Astrocyte (in vitro differentiated cells and primary cell): ENCODE results near the gene SCARF2.
"Not testable (repeated sequence)": the region's sequence is repeated elsewhere in the genome, so short reads cannot be mapped to it uniquely, and the experiment has no call there.

Experiments
- CTCF ChIP-seq: IDR thresholded peaks from 2 replicates; pipeline ENCODE4 v1.5.1; 2011; ENCODE audit warnings: low read depth, mild to moderate bottlenecking, inconsistent platforms, low read length, moderate library complexity; ENCODE audit not compliant: insufficient read depth
- EZH2 ChIP-seq: IDR thresholded peaks from 2 replicates; pipeline ENCODE4 v1.6.1; 2012; ENCODE audit warnings: mild to moderate bottlenecking, low read length, inconsistent platforms; ENCODE audit not compliant: insufficient read depth

- TF ChIP-seq EZH2, CTCF: not testable (repeated sequence)
These were observed 28.2 kb downstream of the SCARF2 start for GRCh38 chr22:20409385-20409784.
